ENCODE measurements around the gene LRRC15.

Gene LRRC15

GRCh38 chr3:194314388-194315068, 55.0 kb downstream of the LRRC15 start:
- FAIRE-seq = no peak

GRCh38 chr3:194313560-194314387, 55.8 kb downstream of the LRRC15 start:
- no peak for FAIRE-seq

DNA sequence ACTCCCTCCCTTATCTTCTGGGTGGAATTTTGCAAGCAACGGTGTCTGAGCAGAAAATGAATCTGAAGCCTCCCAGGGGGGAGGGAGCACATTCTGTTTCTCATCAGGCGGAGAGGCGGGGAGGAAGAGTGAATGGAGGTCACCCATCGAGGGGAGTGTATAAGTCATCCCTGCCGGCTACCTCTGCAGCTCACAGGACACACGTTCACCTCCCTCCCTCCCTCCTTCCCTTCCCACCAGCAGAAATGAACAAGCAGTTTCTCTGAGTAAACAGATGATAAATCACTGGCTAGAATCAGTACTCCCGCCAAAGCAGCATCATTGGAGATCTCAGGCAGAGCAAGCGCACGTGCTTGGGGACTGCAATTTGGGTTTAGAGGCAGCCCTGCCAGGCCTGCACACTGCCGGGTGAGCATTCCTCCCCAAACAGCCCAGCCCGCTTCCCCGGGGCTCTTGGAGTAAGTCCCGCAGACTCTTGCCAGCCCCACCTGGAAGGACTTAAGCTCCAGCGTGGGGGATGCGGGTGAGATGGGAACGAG, 56.7 kb downstream of the LRRC15 start:
- no peak for FAIRE-seq

GRCh38 chr3:194312186-194312742, 57.3 kb downstream of the LRRC15 start:
- FAIRE-seq = no peak

- no peak for FAIRE-seq
Observed at GRCh38 chr3:194311000-194311399, 58.5 kb downstream of the LRRC15 start.

DNA sequence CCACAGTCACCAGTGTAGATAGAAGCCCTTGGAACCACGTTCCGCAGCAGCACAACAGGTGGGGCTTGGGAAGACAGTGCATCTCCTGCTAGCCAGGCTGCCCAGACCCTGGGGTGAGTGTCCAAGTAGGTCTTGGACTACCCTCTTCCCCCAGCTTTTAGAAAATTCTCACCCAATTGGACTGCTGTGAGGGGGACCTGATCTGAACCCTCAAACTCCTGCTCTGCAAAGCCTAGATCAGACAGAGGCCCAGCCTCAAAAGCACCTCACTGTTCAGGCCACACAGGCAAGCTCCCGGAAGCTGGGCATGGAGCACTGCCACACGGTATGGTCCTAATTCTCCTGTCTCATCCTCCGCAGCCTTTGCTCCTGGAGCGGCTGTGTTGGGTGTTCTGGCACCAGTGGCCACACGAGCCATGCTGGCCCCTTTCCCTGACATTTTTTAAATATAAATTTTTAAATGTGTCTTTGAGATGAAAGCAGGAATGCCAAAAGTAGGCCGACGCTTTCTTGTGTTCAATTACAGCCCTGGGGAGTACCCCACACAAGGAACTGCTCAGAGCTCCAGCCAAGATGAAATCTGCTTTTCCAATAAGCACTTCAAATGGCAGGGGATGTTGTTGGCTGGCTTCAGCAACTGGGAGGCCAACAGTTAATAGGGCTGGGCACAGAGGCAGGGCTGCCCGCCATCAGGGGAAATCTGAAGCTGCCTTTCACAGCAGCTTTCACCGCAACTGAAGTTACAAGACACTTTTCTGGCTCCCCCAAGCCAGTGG, 59.3 kb downstream of the LRRC15 start:
- FAIRE-seq = no peak

DNA sequence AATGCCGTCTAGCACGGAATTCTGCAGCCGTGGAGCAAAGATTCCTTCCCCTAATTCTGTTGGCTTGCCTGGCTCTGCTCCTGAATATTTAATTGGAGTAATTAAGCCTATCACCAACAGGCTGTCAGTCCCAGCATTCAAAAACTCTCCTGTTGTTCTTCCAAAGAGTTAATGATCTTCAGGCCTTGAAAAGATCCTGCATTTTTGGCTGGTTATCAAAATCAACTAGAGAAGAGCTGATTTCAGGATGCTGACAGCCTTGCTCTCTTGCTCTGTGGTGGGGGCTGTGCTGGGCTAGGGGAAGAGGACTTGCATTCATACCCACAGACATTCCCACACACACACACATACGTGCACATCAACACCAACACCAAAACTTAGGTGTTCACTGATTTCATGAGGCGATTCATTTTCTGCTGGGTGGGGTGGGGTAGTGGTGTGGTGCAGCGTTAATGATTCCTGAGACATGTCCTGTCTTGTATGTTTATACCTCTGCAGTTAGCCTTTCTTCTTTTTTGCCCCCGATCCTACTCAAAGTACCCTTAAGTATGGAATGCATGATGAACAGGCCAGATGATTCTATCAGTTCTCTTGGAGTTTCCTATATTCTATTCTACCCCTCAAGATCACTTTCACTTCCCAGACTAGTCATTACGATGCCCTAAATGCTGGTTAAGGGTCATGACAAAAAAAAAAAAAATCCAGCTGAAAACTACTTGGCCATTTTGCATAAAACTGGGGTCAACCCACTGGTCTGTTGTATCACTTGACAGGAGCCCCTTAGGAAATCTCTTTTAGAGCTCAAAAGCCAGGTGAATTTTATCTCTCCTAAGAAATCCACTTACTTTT, 60.7 kb downstream of the LRRC15 start:
- no peak for FAIRE-seq

- no peak for FAIRE-seq
Observed at GRCh38 chr3:194307849-194308248, 61.7 kb downstream of the LRRC15 start.

DNA sequence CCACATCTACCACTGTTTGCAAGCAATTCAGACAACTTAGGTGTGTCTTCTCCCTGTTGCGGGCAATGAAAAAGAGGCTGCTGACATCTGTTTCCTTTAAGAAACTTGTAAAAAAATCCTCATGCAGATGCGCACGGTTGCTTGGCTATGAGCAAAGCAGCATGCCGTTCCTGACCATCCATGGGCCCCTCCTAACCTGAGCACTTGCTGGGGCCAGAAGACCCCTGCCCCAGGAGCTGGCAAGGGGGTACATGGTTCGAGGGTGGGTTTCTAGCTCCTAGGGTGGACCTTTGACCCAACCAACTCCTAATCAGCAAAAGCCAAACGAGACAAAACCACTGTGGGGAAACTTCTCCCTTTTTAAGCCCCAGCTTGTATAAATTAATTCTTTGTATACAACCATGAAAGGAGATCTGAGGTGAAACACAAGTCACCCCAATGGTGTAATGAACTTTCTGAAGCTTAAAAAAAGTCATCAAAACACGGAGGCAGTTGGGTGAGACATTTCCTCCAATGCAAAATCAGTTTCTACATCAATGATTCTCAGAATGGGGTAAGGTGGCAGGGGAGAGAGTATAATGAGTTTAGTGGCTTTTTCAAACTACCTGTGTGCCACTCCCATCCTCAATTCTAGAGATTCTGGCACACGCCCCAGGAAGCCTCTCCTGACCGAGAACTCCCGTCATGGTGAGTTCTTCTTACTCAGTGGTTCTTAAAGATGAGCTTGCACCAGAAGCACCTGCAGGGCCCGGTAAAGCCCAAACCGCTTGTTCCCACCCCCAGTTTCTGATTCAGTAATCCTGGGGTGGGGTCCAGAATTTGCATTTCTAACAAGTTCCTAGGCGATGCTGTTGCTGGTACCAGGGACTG, 62.5 kb downstream of the LRRC15 start:
- FAIRE-seq = no peak

DNA sequence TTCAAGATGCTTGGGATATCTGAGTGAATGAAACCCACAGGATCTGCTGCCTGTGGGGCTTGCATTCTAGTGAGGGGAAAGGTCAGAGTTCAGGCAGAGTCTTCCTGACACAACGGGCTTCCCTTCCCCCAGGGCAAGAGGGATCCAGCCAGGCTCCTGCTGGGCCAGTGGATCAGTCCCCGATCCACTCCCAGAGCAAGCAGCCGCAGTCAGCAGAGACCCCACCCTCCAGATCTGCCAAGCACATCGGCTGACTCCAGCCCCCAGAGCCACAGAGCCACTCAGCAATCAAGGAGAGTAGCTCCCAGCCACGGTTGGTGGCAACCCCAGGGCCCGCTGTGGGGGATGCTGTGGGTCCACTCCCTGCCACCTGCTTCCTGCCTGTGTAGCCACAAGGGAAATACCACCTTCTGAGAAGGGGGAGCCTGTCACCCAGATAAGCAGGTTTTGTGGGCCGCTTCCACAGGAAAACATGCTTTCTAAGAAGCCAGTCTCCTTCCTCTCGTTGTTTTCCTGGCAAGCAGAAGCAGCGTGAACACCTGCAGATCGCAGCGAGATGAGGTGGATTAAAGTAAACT, 63.3 kb downstream of the LRRC15 start:
- no peak for FAIRE-seq

DNA sequence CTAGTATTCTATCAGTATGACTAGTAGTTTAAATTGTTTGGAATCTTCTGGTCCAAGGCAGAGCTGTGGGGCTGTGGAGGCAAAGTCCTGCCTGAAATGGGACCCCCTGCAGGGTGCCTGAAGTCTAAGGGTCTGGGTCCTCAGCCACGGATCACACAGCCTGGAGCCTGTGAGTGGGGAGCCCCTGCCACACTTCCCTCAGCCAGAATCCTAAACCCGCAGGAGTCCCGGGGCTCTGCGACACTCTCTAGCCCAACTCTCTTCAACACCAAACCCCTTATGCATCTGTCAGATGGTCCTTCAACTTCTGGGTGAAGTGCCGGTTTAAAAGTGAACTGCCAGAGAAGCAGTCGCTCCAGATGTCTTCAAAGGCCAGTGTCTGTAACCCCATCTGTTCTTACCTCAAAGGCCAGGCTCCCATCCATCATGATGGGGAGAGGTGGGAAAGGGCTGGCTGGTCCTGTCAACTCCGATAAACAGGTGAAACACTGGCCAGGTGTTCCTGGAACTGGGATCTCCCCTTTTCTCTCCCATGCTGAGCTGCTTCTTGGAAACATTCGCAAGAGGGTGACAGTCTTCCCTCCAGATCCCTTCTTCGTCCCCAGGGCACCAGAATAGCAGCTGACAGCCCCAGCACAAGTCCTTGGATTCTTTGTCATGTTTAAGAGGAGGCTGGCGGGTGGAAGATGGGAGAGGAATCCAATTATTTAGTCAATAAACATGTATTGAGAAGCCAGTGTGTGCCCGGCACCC, 64.0 kb downstream of the LRRC15 start:
- FAIRE-seq = no peak

Data from G401.6 (cell line).